ENCODE results near the gene FZR1. TPM values are rescaled to one million over a fixed set of nuclear protein-coding genes. Genes with fewer than 3 reads are reported as not detected.
A peak's percentile ranks its signal among the peaks of the same experiment; 100 is the strongest.

FZR1 gene
- total and polyA plus RNA-seq, 2 of the 13 experiments (the other 11 are each of a cell fraction or from before 2014, with no cell fraction given) = 29.0 to 30.8 TPM

- in situ Hi-C loops (cut with HindIII; ENCODE audit: extremely low pct_ligation_motif_present, low pct_unique_long_range_greater_than_20kb) = no loop called here
- Histone ChIP-seq H3K4me3 (replicated peaks in 1 of 3; ENCODE audit: insufficient read depth in 1 of 3, low read depth in 2 of 3, low read length in 3 of 3) (no peak overlapping the region), H3K9ac (ENCODE audit: insufficient read depth, low read depth, low read length) (no peak overlapping the region), H2AFZ (ENCODE audit: low read length) (no peak overlapping the region), H4K20me1 (ENCODE audit: insufficient read depth, low read length) (no peaks in the 10 kb centered on the region), H3K27ac (ENCODE audit: extremely low read length, insufficient read depth, low read length) (no peak overlapping the region), H3K27me3 (ENCODE audit: control insufficient read depth in 1 of 2, insufficient read depth in 2 of 2, low read length in 2 of 2) (peaks cover 0 to 1% of the 10 kb centered on the region in 2 experiments; a peak in 1 of 5 replicates), H3K4me1 (ENCODE audit: insufficient read depth, low read length) (0 out of 2 replicates have a peak, but pooled peaks cover 5% of the 10 kb centered on the region), H3K4me2 (ENCODE audit: low read depth, low read length) (no peak overlapping the region), H3K79me2 (ENCODE audit: insufficient read depth, low read length) (no peaks in the 10 kb centered on the region), H3K36me3 (replicated peaks in 1 of 2; ENCODE audit: control insufficient read depth in 1 of 2, insufficient read depth in 2 of 2, low read length in 2 of 2) (peaks cover 0 to 5% of the 10 kb centered on the region in 2 experiments; a peak in 1 of 5 replicates), H3K9me3 (ENCODE audit: low read length) (no peaks in the 10 kb centered on the region)
- intact Hi-C loops (cut with micrococcal nuclease; ENCODE audit: unreplicated experiment) = no loop called here
- ChIA-PET POLR2A (no interaction called here), CTCF (ENCODE audit: low intra/inter-chr PET ratio, low total read pairs) (no interaction called here)
- no TSS peak for BruUV-seq (replicated peaks)
- WGBS (ENCODE audit: low lambda C conversion rate) = 91% methylated on average over 5 of the region's 7 CpGs
- ATAC-seq (no peak), FAIRE-seq (no peak), DNase-seq (ENCODE audit: low spot score) (no peak)
- no peak for TF ChIP-seq ZNF761 (CRISPR knock-in tag; conservative IDR thresholded peaks at IDR 0.05)
- peak; percentile 50 for TF ChIP-seq AGO2 (optimal IDR thresholded peaks at IDR 0.05; ENCODE audit: low read depth, low read length)
These were observed 40.6 kb upstream of the FZR1 start for GRCh38 chr19:3465552-3465951.

GRCh38 chr19:3466635-3467034, 39.5 kb upstream of the FZR1 start:
- Histone ChIP-seq H3K9me3 (ENCODE audit: low read length) (no peaks in the 10 kb centered on the region), H3K4me3 (replicated peaks in 1 of 3; ENCODE audit: insufficient read depth in 1 of 3, low read depth in 2 of 3, low read length in 3 of 3) (no peak overlapping the region), H3K79me2 (ENCODE audit: insufficient read depth, low read length) (no peaks in the 10 kb centered on the region), H3K4me2 (ENCODE audit: low read depth, low read length) (no peak overlapping the region), H3K27me3 (ENCODE audit: control insufficient read depth in 1 of 2, insufficient read depth in 2 of 2, low read length in 2 of 2) (peaks cover 0 to 1% of the 10 kb centered on the region in 2 experiments; a peak in 1 of 5 replicates), H4K20me1 (ENCODE audit: insufficient read depth, low read length) (no peaks in the 10 kb centered on the region), H3K36me3 (replicated peaks in 1 of 2; ENCODE audit: control insufficient read depth in 1 of 2, insufficient read depth in 2 of 2, low read length in 2 of 2) (peaks cover 0 to 5% of the 10 kb centered on the region in 2 experiments; a peak in 1 of 5 replicates), H3K9ac (ENCODE audit: insufficient read depth, low read depth, low read length) (no peak overlapping the region), H2AFZ (ENCODE audit: low read length) (no peak overlapping the region), H3K4me1 (ENCODE audit: insufficient read depth, low read length) (no peaks in the 10 kb centered on the region), H3K27ac (ENCODE audit: extremely low read length, insufficient read depth, low read length) (no peak overlapping the region)
- ChIA-PET CTCF (ENCODE audit: low intra/inter-chr PET ratio, low total read pairs) (no interaction called here), POLR2A (no interaction called here)
- in situ Hi-C loops (cut with HindIII; ENCODE audit: extremely low pct_ligation_motif_present, low pct_unique_long_range_greater_than_20kb) (no loop called here), intact Hi-C loops (cut with micrococcal nuclease; ENCODE audit: unreplicated experiment) (no loop called here)
- no TSS peak for BruUV-seq (replicated peaks)
- TF ChIP-seq ZGPAT (CRISPR knock-in tag; IDR thresholded peaks at IDR 0.05) = no peak
- TF ChIP-seq ARID5B (CRISPR knock-in tag; IDR thresholded peaks at IDR 0.05) = no peak
- TF ChIP-seq FOXM1 (CRISPR knock-in tag; IDR thresholded peaks at IDR 0.05) = no peak
- no peak for TF ChIP-seq ZBTB7A (CRISPR knock-in tag; IDR thresholded peaks at IDR 0.05)
- TF ChIP-seq TFDP1 (CRISPR knock-in tag; IDR thresholded peaks at IDR 0.05; ENCODE audit: borderline replicate concordance) = no peak
- no peak for TF ChIP-seq ZC3H4 (CRISPR knock-in tag; IDR thresholded peaks at IDR 0.05; ENCODE audit: borderline replicate concordance)
- FAIRE-seq (no peak), DNase-seq (ENCODE audit: low spot score) (no peak), ATAC-seq (no peak)
- 83% methylated on average over 9 of the region's 9 CpGs for WGBS (ENCODE audit: low lambda C conversion rate)

Data from HepG2 (cell line).